AG08396 (cell line): ENCODE measurements around the gene FOXI3.
"Not testable (repeated sequence)": the region's sequence is repeated elsewhere in the genome, so short reads cannot be mapped to it uniquely, and the experiment has no call there.

ENCODE experiments used
- DNase-seq: peaks from one replicate; pipeline ENCODE4 v3.0.0; 2012; ENCODE audit warnings: low spot score, mixed read lengths

Gene FOXI3

DNA sequence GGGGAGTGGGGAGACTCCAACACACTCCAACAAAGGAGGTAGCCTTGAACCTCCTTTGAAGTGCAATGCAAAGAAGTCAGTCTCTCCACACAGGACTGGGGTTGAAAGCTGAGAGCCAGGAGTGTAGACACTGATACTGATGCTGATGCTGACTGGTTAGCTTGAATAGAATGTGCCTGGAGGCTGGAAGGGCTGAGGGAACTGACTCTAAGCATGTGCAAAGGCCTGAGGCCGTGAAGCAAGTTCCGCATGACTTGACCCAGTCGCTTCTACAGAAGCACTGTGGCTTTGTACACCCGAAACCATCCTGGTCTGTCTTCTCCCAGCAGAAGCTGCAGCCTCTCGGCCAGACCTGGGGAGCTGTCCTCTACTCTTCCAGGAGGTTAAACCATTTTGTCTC is 10.4 kb downstream of the FOXI3 start:
- DNase-seq = no peak

GRCh38 chr2:88437010-88437409 is 15.5 kb downstream of the FOXI3 start:
- DNase-seq = no peak

DNA sequence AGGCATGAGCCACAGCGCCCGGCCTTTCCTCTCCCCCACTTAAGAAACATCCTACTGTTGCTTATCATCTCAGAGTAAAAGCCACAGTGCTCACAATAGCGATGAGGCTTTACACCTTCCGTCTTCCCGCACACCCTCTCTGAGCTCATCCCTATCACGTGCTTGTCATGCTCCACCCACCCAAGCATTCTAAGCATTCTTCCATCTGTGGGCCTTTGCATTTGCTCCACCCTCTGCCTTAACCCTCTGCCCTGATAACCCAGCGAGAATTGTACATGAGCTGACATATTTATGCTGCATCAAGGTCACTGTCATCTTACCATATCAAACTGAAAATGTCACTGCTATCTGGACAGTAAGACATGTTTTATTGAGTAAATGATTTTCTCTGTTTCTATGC is 22.6 kb downstream of the FOXI3 start:
- no peak for DNase-seq

GRCh38 chr2:88423733-88424132 is 28.8 kb downstream of the FOXI3 start:
- no peak for DNase-seq

DNA sequence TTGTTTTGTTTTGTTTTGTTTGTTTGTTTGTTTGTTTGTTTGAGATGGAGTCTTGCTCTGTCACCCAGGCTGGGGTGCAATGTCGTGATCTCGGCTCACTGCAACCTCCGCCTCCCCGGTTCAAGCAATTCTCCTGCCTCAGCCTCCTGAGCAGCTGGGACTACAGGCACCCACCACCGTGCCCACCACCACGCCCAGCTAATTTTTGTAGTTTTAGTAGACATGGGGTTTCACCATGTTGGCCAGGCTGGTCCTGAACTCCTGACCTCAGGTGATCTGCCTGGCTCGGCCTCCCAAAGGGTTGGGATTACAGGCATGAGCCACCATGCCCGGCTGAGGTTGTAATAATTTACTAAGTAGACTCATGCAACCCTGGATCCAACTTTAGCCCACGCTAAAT is 33.4 kb downstream of the FOXI3 start:
- DNase-seq = not testable (repeated sequence)

GRCh38 chr2:88416016-88416663 is 36.4 kb downstream of the FOXI3 start:
- no peak for DNase-seq

DNA sequence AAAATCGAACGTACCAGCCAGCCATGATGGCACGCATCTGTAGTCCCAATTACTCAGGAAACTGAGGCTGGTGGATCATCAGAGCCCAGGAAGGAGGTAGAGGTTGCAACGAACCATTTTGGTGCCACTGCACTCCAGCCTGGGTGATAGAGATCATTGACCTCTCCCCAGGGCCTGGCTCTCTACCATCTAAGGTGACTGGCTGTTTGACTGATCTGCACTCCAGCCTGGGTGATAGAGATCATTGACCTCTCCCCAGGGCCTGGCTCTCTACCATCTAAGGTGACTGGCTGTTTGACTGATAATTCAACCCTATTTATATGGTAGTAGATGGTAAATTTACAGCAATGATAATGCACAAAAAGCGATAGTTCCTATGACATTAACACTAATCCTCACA is 43.6 kb downstream of the FOXI3 start:
- DNase-seq = not testable (repeated sequence)

DNA sequence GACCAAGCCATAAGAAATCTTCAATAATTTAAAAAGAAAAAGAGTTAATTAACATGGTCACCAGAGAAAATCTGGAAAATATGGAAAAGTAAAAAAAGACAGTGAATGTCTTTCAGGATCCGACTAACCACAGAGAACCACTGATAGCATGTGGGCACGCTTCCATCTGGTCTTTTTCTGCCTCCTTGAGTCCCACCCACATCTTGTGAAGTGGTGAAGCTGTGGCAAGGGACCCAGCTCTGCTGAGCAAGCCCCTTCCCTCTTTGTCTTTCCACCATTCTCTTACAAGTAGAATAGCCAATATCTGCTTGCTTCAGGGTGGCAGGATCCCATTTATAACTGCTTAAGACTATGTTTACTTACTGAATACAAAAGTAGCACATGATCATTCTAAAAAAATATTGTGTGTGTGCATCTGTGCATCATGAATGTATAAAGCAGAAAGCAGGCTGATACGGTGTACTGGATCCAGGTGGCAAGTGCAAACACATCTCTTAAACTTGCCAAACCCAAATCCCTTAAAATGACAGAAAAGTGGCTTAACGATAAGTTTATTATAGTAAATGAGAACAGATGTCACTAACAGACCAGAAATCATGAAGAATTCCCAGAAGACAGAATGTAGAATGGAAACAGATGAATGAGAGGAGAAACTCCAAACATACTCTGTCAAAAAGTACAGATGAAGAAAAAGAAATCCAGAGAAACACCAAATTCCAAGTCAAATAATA is 52.3 kb downstream of the FOXI3 start:
- no peak for DNase-seq

- DNase-seq = no peak
Measured at GRCh38 chr2:88398180-88398579, 54.3 kb downstream of the FOXI3 start.
